ENCODE measurements around the gene LIN54. TPM values are rescaled to one million over a fixed set of nuclear protein-coding genes. Genes with fewer than 3 reads are reported as not detected.
"Not testable (repeated sequence)": the region's sequence is repeated elsewhere in the genome, so short reads cannot be mapped to it uniquely, and the experiment has no call there.

LIN54 gene
- total and polyA plus RNA-seq, 2 of the 13 experiments (the other 11 are each of a cell fraction or from before 2014, with no cell fraction given), result 25.2 to 32.9 TPM

GRCh38 chr4:82988323-82988832 lies 22.2 kb downstream of the LIN54 start (continued):
- TF ChIP-seq, protein P1, sequence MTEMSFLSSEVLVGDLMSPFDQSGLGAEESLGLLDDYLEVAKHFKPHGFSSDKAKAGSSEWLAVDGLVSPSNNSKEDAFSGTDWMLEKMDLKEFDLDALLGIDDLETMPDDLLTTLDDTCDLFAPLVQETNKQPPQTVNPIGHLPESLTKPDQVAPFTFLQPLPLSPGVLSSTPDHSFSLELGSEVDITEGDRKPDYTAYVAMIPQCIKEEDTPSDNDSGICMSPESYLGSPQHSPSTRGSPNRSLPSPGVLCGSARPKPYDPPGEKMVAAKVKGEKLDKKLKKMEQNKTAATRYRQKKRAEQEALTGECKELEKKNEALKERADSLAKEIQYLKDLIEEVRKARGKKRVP (CRISPR knock-in tag; IDR thresholded peaks at IDR 0.05), result no peak
- no peak for TF ChIP-seq ZNF326 (CRISPR knock-in tag; IDR thresholded peaks at IDR 0.05; ENCODE audit: borderline replicate concordance)
- TF ChIP-seq, protein P2, sequence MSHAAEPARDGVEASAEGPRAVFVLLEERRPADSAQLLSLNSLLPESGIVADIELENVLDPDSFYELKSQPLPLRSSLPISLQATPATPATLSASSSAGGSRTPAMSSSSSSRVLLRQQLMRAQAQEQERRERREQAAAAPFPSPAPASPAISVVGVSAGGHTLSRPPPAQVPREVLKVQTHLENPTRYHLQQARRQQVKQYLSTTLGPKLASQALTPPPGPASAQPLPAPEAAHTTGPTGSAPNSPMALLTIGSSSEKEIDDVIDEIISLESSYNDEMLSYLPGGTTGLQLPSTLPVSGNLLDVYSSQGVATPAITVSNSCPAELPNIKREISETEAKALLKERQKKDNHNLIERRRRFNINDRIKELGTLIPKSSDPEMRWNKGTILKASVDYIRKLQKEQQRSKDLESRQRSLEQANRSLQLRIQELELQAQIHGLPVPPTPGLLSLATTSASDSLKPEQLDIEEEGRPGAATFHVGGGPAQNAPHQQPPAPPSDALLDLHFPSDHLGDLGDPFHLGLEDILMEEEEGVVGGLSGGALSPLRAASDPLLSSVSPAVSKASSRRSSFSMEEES (CRISPR knock-in tag; IDR thresholded peaks at IDR 0.05), result no peak
- TF ChIP-seq SKI (IDR thresholded peaks at IDR 0.05; ENCODE audit: partially characterized antibody), result no peak
- TF ChIP-seq GABPB1 (CRISPR knock-in tag; IDR thresholded peaks at IDR 0.05), result no peak

- DNase-seq (ENCODE audit: low spot score); intact Hi-C loops (cut with micrococcal nuclease; ENCODE audit: unreplicated experiment); H3K4me2 ChIP-seq (ENCODE audit: low read depth, low read length); H3K27me3 ChIP-seq (ENCODE audit: control insufficient read depth in 1 of 2, insufficient read depth in 2 of 2, low read length in 2 of 2); H3K27ac ChIP-seq (ENCODE audit: extremely low read length, insufficient read depth, low read length); H3K9me3 ChIP-seq (ENCODE audit: low read length); H3K9ac ChIP-seq (ENCODE audit: insufficient read depth, low read depth, low read length); in situ Hi-C loops (cut with HindIII; ENCODE audit: extremely low pct_ligation_motif_present, low pct_unique_long_range_greater_than_20kb); ATAC-seq; CTCF ChIA-PET (ENCODE audit: low intra/inter-chr PET ratio, low total read pairs); FAIRE-seq; BruUV-seq (replicated peaks); H4K20me1 ChIP-seq (ENCODE audit: insufficient read depth, low read length); H3K4me3 ChIP-seq (replicated peaks in 1 of 3; ENCODE audit: insufficient read depth in 1 of 3, low read depth in 2 of 3, low read length in 3 of 3); H2AFZ ChIP-seq (ENCODE audit: low read length); POLR2A ChIA-PET: not testable (repeated sequence)
- Histone ChIP-seq H3K4me1 (ENCODE audit: insufficient read depth, low read length) (peaks cover 36% of the 10 kb centered on the region), H3K36me3 (replicated peaks in 1 of 2; ENCODE audit: control insufficient read depth in 1 of 2, insufficient read depth in 2 of 2, low read length in 2 of 2) (peaks cover 1 to 17% of the 10 kb centered on the region in 2 experiments; a peak in 3 of 5 replicates), H3K79me2 (ENCODE audit: insufficient read depth, low read length) (peaks cover 78% of the 10 kb centered on the region)
These were observed 23.1 kb downstream of the LIN54 start for GRCh38 chr4:82987519-82987918.
